Measurements from ENCODE around the gene MAPK12.

MAPK12 gene

GRCh38 chr22:50268655-50269113 lies 7.2 kb upstream of the MAPK12 start:
- peak; percentile 57 for DNase-seq (ENCODE audit: low read depth, low spot score)

DNA sequence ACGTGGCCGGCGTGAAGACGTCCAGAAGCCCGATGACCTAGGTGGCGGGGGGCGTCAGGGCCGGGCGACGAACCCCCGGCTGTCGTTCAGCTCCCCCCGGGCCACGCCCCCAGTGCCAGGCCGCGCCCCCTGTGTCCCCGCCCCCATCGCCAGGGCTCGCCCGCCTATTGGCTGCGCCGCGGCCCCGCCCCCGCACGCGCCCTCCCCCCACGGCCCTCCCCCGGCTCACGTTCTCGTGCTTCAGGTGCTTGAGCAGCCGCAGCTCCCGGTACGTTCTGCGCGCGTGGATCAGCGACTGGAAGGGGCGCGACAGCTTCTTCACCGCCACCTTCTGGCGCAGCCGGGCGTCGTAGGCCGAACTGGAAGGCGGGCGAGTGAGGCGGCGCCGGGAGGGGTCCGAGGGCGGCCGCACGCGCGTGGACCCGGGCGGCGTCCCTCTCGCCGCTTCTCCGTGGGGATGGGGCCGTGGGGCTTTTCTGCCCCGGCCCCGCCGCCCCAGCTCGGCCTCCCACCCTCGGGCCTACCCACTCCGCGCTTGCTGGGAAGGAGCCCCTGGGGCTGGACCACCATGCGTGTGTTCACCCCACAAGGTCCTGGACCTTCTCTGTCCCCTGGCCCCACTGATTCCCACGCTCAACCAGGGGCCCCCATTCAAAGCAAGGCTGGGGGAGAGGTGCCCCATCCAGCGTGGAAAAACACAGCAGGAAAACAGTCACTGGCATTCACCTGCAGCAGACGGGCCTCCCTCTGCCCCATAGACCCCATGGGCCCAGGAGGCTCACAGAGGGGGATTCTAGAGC lies 6.3 kb upstream of the MAPK12 start:
- peak; percentile 64 for DNase-seq (ENCODE audit: low read depth, low spot score)

- DNase-seq (ENCODE audit: low read depth, low spot score): no peak
Measured at GRCh38 chr22:50266994-50267393, 5.5 kb upstream of the MAPK12 start.

DNA sequence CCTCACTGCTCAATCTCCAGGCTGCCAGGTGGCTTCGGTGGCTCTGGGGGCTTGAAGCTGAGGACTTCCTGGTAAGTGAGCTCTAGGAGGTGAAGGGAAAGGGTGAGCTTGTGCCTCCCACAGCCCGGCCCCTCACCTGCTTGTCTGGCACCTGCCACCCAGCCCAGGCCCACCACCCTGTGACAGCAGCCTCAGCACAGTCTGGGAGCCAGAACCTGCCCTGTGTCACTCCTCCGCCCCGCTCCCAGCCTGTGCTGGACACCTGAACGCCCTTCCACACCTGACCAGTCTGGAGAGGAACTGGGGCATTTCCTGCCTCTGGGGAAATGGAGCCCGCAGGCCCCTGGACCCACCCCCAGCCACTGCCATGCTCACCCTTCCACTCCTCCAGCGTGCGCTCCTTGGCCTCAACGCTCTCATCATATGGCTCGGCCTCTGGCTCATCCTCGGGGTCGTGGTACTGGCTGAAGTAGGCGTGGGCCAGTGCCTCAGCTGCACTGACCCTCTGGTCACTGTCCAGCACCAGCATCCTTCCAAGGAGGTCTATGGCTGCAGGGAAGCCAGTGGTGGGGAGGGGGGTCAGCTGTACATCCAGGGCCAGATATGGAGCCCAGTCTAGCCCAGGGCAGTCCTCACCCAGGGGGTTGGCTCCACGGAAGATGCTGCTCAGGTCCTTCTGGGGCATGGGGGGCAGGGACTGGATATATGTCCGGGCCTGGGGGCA lies 3.6 kb upstream of the MAPK12 start:
- no peak for DNase-seq (ENCODE audit: low read depth, low spot score)

DNA sequence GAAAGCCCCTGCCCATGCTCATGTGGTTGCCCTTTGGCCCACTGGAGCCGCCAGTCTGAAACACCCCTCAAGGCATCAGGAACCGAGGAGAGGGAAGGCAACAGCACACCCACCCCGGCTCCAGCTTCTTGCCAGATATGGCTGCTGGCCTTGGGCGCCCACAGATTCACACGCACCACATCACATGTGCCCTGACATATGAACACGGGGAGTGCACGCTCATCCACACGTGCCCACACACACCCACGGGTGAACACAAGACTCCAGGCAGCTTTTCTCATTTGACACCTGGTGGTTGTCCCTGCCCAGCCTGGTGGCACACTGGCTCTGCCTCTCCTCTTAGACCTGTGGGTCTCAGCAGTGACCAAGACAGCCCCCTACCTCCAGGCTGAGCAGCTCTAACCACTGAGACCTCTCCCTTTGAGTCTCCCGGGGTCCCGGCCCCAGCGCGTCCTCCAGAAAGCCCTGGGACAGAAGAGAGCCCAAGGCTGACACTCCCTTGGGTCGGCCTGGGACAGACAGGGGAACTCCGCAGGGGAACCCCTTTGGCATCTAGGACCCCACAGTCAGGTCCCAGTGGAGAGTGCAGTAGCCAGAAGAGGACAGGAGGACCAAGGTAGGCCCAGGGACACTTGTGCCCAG lies 2.7 kb upstream of the MAPK12 start:
- DNase-seq (ENCODE audit: low read depth, low spot score): no peak

DNA sequence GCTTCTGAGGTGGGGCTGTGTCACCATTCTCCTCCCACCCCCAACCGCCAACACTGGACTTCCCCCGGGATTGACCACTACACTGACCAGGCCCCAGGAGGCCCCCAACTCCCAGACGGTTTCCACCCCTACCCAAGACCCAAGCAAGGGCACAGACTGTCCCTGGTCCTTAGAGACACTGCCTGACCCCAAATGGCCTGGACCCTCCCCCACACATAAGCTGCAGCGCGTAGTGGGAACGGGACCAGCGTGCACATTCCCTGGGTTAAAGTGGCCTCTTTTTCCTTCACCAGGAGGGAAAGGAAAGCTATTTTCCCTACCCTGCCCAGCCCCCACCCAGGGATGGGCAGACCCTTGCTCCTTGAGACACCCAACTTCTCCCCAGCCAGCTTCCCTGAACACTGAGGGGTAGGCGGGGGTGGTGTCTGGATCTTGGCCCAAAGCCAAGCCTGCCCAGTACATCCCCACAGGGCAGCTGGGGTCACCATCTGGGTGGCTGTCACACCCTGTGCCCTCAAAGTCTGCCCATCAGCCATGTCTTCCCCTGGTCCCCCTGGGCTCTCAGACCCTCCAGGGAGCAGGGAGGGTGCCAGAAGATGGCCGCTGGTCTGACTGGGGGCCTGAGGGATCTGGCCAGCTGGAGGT lies 1.6 kb upstream of the MAPK12 start:
- no peak for DNase-seq (ENCODE audit: low read depth, low spot score)

- peak; percentile 25 for DNase-seq (ENCODE audit: low read depth, low spot score)
Measured at GRCh38 chr22:50262460-50262911, 1.0 kb upstream of the MAPK12 start.

GRCh38 chr22:50260801-50261614 lies 475 bp downstream of the MAPK12 start:
- peak; percentile 86 for DNase-seq (ENCODE audit: low read depth, low spot score)

- DNase-seq (ENCODE audit: low read depth, low spot score): no peak
Measured at GRCh38 chr22:50260434-50260800, 1.1 kb downstream of the MAPK12 start.

- no peak for DNase-seq (ENCODE audit: low read depth, low spot score)
Measured at GRCh38 chr22:50259302-50259701, 2.2 kb downstream of the MAPK12 start.

DNA sequence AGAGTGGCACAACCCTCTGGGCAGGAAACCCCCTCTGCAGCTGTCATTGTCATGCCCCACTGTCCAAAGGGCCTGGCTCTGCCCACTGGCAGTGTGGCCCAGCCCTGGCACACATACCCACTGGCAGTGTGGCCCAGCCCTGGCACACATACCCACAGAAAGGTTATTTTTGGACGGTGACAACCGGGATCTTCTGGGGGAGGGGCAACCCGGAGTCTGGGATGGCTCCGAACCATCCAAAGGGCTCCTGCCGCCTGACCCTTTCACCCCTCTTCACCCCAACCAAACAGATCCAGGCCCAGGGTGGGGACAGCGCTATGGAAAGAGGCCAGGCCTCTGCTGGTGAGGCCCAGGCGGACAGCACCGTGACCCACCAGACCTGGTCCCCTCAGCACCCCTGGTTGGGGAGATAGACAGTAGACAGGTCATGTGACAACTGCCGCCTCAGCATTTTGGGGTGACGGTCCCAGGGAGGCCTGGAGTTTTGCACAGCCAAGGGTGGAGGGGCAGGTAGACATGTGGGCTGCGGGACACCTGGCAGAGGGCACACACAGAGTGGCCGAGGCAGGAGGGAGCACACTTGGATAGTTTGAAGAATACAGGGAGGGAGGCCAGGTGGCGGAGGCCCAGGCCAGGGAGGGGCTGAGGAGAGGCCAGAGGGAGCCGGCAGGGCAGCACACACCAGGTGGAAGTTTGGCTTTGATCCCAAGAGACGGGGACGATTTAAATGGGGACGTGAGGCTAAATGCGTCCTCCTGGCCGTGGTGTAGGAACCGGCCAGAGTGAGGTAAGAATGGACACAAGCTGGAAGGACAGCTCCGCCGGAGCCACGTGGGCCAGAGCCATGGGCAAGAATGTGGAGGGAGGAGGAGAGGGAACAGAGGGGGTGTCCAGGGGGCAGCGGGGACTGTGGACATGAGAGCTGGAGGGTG lies 2.9 kb downstream of the MAPK12 start:
- DNase-seq (ENCODE audit: low read depth, low spot score): no peak

- DNase-seq (ENCODE audit: low read depth, low spot score): no peak
Measured at GRCh38 chr22:50257451-50258360, 3.8 kb downstream of the MAPK12 start.

GRCh38 chr22:50257041-50257440 lies 4.4 kb downstream of the MAPK12 start:
- no peak for DNase-seq (ENCODE audit: low read depth, low spot score)

DNA sequence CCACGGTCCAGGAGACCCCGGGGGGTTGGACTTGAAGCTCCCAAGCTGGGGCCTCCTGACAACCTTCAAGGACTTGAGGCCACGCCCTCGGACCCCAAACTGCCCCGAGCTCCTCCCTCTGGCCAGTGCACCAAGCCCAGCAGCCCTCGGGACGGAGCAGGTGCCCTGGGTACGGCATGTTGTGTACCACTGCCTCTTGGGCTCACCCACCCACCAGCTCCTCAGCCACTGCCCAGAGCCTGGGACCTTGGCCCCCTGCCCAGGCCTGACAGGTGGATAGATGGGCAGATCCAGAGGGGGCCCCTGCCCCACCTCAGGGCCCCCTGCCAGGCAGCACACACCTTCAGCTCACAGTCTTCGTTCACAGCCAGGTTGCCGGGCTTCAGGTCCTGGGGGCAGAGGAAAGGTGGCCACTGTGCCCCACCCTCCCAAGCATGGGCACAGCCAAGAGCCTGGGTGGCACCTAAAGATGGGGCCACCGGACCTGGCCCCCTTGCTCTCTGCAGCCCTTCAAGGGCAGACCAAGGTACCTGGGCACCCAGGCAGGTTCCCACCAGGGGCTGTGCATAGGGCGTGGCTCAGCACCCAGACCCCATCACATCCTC lies 5.1 kb downstream of the MAPK12 start:
- DNase-seq (ENCODE audit: low read depth, low spot score): no peak

- DNase-seq (ENCODE audit: low read depth, low spot score): no peak
Measured at GRCh38 chr22:50255607-50256006, 5.9 kb downstream of the MAPK12 start.

DNA sequence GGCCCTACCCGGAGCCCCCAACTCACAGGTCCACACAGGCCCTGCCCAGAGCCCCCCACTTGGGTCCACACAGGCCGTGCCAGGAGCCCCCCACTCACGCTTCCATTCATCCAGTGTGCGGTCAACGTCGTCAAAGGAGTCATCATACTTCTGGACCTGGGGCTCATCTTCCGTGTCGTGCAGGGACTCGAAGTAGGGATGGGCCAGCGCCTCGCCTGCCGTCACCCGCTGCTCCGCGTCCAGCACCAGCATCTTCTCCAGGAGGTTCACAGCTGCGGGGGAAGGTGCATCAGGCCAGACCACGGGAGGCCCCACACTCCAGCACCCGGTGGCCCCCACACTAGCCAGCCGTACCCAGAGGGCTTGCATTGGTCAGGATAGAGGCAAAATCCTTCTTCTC lies 6.4 kb downstream of the MAPK12 start:
- DNase-seq (ENCODE audit: low read depth, low spot score): no peak

DNA sequence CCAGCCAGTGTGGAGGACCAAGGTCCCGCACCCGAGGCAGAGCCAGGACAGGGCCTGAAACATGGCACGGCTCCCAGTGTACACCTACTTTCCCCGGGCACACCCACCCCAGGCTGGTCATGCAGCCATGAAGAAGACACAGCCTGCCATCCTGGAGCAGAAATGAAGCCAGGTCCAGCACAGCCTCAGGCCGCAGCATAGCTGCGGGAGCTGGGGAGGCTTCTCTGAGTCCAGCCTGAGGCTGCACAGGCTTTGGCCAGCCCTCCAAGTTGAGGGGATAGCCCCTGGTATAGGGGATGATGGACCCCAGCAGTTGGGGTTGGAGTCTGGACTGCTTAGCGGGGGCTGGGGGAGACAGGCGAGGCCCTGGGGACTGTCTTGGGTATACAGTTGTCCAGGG lies 7.5 kb downstream of the MAPK12 start:
- no peak for DNase-seq (ENCODE audit: low read depth, low spot score)
